Sigmoid colon (tissue), 7 donors: ENCODE results near the gene HIRIP3. TPM values are rescaled to one million over a fixed set of nuclear protein-coding genes. Genes with fewer than 3 reads are reported as not detected.

Experiments used
- DNase-seq: peaks from one replicate; pipeline ENCODE4 v3.0.0-alpha.2; 2019
- H3K27ac ChIP-seq, 4 donors: fragments of 200-600 bp; sonication (generic); one replicate each; pipeline ENCODE4 v1.5.1; 2016 to 2019; ENCODE audit warnings: mild to moderate bottlenecking in 1 of 4
- H3K27me3 ChIP-seq, 3 donors: fragments of 200-600 bp; sonication (generic); one replicate each; pipeline ENCODE4 v1.5.1; 2019; ENCODE audit warnings: mild to moderate bottlenecking in 1 of 3
- H3K36me3 ChIP-seq, 4 donors: fragments of 200-600 bp; sonication (generic); one replicate each; pipeline ENCODE4 v1.5.1; 2016 to 2019
- H3K4me1 ChIP-seq, 4 donors: fragments of 200-600 bp; sonication (generic); one replicate each; pipeline ENCODE4 v1.5.1; 2017 to 2019
- H3K4me3 ChIP-seq, 4 donors: fragments of 200-600 bp; sonication (generic); one replicate each; pipeline ENCODE4 v1.5.1; 2017 to 2019; ENCODE audit warnings: mild to moderate bottlenecking in 2 of 4, moderate library complexity in 1 of 4
- H3K9me3 ChIP-seq, 4 donors: fragments of 200-600 bp in 3 of 4; sonication (generic) in 3 of 4; one replicate each; pipeline versions ENCODE4 v1.5.1 to v1.6.1; 2013 to 2019
- EP300 ChIP-seq, 4 donors: sonication (generic); formaldehyde crosslinking; IDR thresholded peaks; one replicate each; pipeline ENCODE4 v1.6.1; 2017; ENCODE audit warnings: antibody characterized with exemption in 4 of 4
- POLR2A ChIP-seq, 2 donors: fragments of 450-650 bp; IDR thresholded peaks; one replicate each; pipeline ENCODE4 v1.6.1; 2016; ENCODE audit warnings: antibody characterized with exemption in 2 of 2, mild to moderate bottlenecking in 2 of 2, moderate library complexity in 2 of 2
- POLR2AphosphoS5 ChIP-seq, 4 donors: sonication (generic); formaldehyde crosslinking; IDR thresholded peaks; one replicate each; pipeline ENCODE4 v1.6.1; 2017; ENCODE audit warnings: antibody characterized with exemption in 4 of 4
- WGBS, 2 donors: extraction: QIAGEN DNeasy Blood & Tissue Kit; methylation state at CpG; one replicate each; pipeline ENCODE4 v1.1.7; 2013; 5-methylcytosine and 5-hydroxymethylcytosine counted together
- intact Hi-C: fragments of 100-400 bp; cut with DNase I; formaldehyde crosslinking; loops from one replicate; pipeline ENCODE4 v1.15.1; 2023
- polyA plus RNA-seq, 3 donors: library from polyadenylated mRNA; stranded (reverse); fragments of 200-250 nt; gene quantifications; one replicate each; pipeline ENCODE4 v1.2.3, GENCODE V29; 2013
- total RNA-seq, 4 donors: library from RNA; depleted of rRNA; stranded (reverse); fragments of >200 nt; gene quantifications; one replicate each; pipeline ENCODE4 v1.1.0, GENCODE V29; 2016
- TF ChIP-seq, protein P1 (sequence below), 4 experiments: fragments of 450-650 bp in 3 of 4; fragments of 200-600 bp in 1 of 4; IDR thresholded peaks; one replicate each; pipeline ENCODE4 v1.5.1; 2016 to 2019; ENCODE audit warnings: antibody characterized with exemption in 4 of 4, mild to moderate bottlenecking in 3 of 4, moderate library complexity in 2 of 4
- donor health status: healthy with polysubstance abuse.
- donor health status: Bipolar disorder and iron deficiency.
- donor health status: healthy.

Gene HIRIP3
- total and polyA plus RNA-seq, 7 donors: 9.0 to 22.7 (median 15.8) TPM

DNA sequence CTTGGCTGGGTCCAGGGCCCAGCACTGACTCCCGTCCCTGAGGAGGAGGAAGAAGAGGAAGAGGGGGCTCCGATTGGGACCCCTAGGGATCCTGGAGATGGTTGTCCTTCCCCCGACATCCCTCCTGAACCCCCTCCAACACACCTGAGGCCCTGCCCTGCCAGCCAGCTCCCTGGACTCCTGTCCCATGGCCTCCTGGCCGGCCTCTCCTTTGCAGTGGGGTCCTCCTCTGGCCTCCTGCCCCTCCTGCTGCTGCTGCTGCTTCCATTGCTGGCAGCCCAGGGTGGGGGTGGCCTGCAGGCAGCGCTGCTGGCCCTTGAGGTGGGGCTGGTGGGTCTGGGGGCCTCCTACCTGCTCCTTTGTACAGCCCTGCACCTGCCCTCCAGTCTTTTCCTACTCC lies 8.5 kb downstream of the HIRIP3 start:
- H3K36me3 ChIP-seq: peaks cover 53 to 100% (median 89%) of the 10 kb centered on the region in 4 donors
- 93 to 95% methylated on average over 5 of the region's 5 CpGs for WGBS, 2 donors
- H3K9me3 ChIP-seq: no peaks in the 10 kb centered on the region
- no peaks in the 10 kb centered on the region for H3K4me1 ChIP-seq
- intact Hi-C loops: no loop called here
- no peak overlapping the region for H3K4me3 ChIP-seq
- no peaks in the 10 kb centered on the region for H3K27me3 ChIP-seq
- no peak overlapping the region for H3K27ac ChIP-seq
- no peak for DNase-seq
- TF ChIP-seq POLR2AphosphoS5 (IDR thresholded peaks at IDR 0.05) (no peak), EP300 (IDR thresholded peaks at IDR 0.05) (no peak), POLR2A (IDR thresholded peaks at IDR 0.05) (no peak)
- TF ChIP-seq, protein P1, sequence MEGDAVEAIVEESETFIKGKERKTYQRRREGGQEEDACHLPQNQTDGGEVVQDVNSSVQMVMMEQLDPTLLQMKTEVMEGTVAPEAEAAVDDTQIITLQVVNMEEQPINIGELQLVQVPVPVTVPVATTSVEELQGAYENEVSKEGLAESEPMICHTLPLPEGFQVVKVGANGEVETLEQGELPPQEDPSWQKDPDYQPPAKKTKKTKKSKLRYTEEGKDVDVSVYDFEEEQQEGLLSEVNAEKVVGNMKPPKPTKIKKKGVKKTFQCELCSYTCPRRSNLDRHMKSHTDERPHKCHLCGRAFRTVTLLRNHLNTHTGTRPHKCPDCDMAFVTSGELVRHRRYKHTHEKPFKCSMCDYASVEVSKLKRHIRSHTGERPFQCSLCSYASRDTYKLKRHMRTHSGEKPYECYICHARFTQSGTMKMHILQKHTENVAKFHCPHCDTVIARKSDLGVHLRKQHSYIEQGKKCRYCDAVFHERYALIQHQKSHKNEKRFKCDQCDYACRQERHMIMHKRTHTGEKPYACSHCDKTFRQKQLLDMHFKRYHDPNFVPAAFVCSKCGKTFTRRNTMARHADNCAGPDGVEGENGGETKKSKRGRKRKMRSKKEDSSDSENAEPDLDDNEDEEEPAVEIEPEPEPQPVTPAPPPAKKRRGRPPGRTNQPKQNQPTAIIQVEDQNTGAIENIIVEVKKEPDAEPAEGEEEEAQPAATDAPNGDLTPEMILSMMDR (IDR thresholded peaks at IDR 0.05): no peak

DNA sequence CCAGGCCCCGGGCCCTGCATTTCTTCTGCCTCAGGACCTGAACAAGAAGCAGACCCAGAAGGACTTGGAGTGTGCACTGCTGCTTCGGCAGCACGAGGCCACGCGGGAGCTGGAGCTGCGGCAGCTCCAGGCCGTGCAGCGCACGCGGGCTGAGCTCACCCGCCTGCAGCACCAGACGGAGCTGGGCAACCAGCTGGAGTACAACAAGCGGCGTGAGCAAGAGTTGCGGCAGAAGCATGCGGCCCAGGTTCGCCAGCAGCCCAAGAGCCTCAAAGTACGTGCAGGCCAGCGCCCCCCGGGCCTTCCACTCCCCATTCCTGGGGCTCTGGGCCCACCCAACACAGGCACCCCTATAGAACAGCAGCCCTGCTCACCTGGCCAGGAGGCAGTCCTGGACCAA lies 9.2 kb downstream of the HIRIP3 start:
- TF ChIP-seq POLR2AphosphoS5 (IDR thresholded peaks at IDR 0.05): no peak
- TF ChIP-seq EP300 (IDR thresholded peaks at IDR 0.05): no peak
- DNase-seq: no peak
- Histone ChIP-seq H3K36me3 (peaks cover 59 to 100% (median 94%) of the 10 kb centered on the region in 4 donors), H3K27me3 (no peaks in the 10 kb centered on the region), H3K27ac (no peak overlapping the region), H3K4me1 (no peaks in the 10 kb centered on the region), H3K9me3 (no peaks in the 10 kb centered on the region), H3K4me3 (no peak overlapping the region)
- WGBS, 2 donors: 95% methylated on average over 20 of the region's 20 CpGs
- intact Hi-C loops: no loop called here

DNA sequence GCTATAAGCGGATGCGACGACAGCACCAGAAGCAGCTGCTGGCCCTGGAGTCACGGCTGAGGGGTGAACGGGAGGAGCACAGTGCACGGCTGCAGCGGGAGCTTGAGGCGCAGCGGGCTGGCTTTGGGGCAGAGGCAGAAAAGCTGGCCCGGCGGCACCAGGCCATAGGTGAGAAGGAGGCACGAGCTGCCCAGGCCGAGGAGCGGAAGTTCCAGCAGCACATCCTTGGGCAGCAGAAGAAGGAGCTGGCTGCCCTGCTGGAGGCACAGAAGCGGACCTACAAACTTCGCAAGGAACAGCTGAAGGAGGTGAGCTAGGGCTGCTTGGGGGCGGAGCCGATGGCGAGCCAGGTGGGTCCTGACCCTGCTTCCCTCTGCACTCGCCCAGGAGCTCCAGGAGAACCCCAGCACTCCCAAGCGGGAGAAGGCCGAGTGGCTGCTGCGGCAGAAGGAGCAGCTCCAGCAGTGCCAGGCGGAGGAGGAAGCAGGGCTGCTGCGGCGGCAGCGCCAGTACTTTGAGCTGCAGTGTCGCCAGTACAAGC lies 10.1 kb downstream of the HIRIP3 start:
- no peak overlapping the region for H3K4me3 ChIP-seq
- WGBS, 2 donors: 95 to 96% methylated on average over 28 of the region's 28 CpGs
- no peaks in the 10 kb centered on the region for H3K27me3 ChIP-seq
- no peak overlapping the region for H3K27ac ChIP-seq
- TF ChIP-seq POLR2A (IDR thresholded peaks at IDR 0.05): no peak
- TF ChIP-seq EP300 (IDR thresholded peaks at IDR 0.05): no peak
- TF ChIP-seq POLR2AphosphoS5 (IDR thresholded peaks at IDR 0.05): no peak
- TF ChIP-seq, protein P1 (IDR thresholded peaks at IDR 0.05): no peak
- no peaks in the 10 kb centered on the region for H3K9me3 ChIP-seq
- intact Hi-C loops: no loop called here
- peaks cover 59 to 100% (median 94%) of the 10 kb centered on the region in 4 donors for H3K36me3 ChIP-seq
- no peak for DNase-seq
- H3K4me1 ChIP-seq: no peaks in the 10 kb centered on the region

DNA sequence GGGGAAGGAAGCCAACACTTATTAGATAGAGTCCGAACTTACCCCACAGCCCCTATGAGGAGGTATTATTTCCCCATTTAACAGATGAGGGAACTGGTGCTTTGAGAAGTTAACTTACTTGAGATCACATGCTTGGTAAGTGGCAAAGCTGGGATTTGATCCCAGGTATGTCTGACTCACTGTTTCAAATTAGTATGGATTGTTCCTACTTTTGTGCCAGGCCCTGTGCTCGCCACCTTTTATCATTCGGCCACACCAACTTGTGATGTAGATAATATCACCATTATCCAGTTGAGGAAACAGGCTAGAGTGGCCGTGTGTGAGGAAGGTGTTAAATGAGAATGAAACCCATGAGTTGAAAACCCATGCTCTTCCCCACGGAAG lies 10.7 kb downstream of the HIRIP3 start:
- 94 to 95% methylated on average over 5 of the region's 5 CpGs for WGBS, 2 donors
- DNase-seq: no peak
- H3K36me3 ChIP-seq: peaks cover 59 to 100% (median 95%) of the 10 kb centered on the region in 4 donors
- H3K9me3 ChIP-seq: no peaks in the 10 kb centered on the region
- TF ChIP-seq, protein P1 (IDR thresholded peaks at IDR 0.05): no peak
- TF ChIP-seq POLR2A (IDR thresholded peaks at IDR 0.05) (no peak), POLR2AphosphoS5 (IDR thresholded peaks at IDR 0.05) (no peak), EP300 (IDR thresholded peaks at IDR 0.05) (no peak)
- no peak overlapping the region for H3K27ac ChIP-seq
- no peak overlapping the region for H3K4me3 ChIP-seq
- no peaks in the 10 kb centered on the region for H3K27me3 ChIP-seq
- intact Hi-C loops: no loop called here
- peaks cover 0 to under 1% (median 0%) of the 10 kb centered on the region in 4 donors for H3K4me1 ChIP-seq

DNA sequence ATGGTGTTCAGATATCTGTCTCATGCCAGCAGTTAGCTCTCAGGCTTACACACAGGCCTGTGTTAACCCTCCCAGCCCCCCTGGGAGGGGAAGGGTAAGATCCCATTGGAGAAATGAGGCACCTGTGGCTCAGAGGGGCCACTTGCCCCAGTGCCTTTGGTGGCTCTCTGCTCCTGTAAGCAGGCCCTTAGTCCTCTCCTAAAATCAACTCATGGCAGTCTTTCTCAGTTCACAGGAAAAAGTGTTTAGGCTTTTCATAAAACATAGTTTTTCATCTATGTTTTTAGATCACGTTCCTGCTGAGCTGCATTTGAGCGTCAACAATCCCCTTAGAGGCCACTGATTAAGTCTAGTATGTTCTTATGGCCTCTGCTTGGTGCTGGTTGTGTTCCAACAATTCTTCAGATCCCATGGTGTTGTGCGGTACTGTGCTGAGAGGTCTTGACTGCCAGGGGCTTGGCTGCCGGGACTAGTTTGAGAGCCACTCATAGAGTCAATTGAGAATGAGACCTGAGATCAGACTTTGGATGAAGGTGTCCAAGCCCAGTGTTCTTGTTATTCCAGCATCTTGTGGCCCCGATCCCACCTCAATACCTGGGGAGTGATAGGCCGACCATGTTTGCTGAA lies 11.2 kb downstream of the HIRIP3 start:
- H3K27me3 ChIP-seq: no peaks in the 10 kb centered on the region
- WGBS, 2 donors: 85 to 97% methylated on average over 6 of the region's 6 CpGs
- intact Hi-C loops: no loop called here
- TF ChIP-seq POLR2A (IDR thresholded peaks at IDR 0.05) (no peak), POLR2AphosphoS5 (IDR thresholded peaks at IDR 0.05) (no peak)
- TF ChIP-seq, protein P1 (IDR thresholded peaks at IDR 0.05): no peak
- H3K27ac ChIP-seq: no peak overlapping the region
- peaks cover 0 to 3% (median 0%) of the 10 kb centered on the region in 4 donors for H3K4me1 ChIP-seq
- H3K9me3 ChIP-seq: no peaks in the 10 kb centered on the region
- no peak overlapping the region for H3K4me3 ChIP-seq
- H3K36me3 ChIP-seq: peaks cover 62 to 100% (median 95%) of the 10 kb centered on the region in 4 donors
- DNase-seq: no peak
